BLaER1 (cell line): ENCODE data around the gene GRXCR2.

Experiments
- H3K27ac ChIP-seq: shearing (Covaris generic); formaldehyde crosslinking; 2 replicates; pipeline ENCODE4 v1.8.1; 2022
- H3K27me3 ChIP-seq: shearing (Covaris generic); formaldehyde crosslinking; 2 replicates; pipeline ENCODE4 v1.8.1; 2022
- H3K36me3 ChIP-seq: shearing (Covaris generic); formaldehyde crosslinking; 2 replicates; pipeline ENCODE4 v1.8.1; 2022
- H3K4me1 ChIP-seq: shearing (Covaris generic); formaldehyde crosslinking; 2 replicates; pipeline ENCODE4 v1.8.1; 2022
- H3K4me2 ChIP-seq: shearing (Covaris generic); formaldehyde crosslinking; 2 replicates; pipeline ENCODE4 v1.8.1; 2022
- H3K4me3 ChIP-seq: shearing (Covaris generic); formaldehyde crosslinking; 2 replicates; pipeline ENCODE4 v1.8.1; 2022
- H3K9ac ChIP-seq: shearing (Covaris generic); formaldehyde crosslinking; 2 replicates; pipeline ENCODE4 v1.8.1; 2022
- H3K9me3 ChIP-seq: shearing (Covaris generic); formaldehyde crosslinking; 2 replicates; pipeline ENCODE4 v1.8.1; 2022
- H4K20me1 ChIP-seq: shearing (Covaris generic); formaldehyde crosslinking; 2 replicates; pipeline ENCODE4 v1.8.1; 2022
- Cebpa-rat ChIP-seq: shearing (Covaris generic); IDR thresholded peaks from 2 replicates; pipeline ENCODE4 v1.8.1; 2022

The GRXCR2 gene

GRCh38 chr5:145858959-145859358, 13.9 kb downstream of the GRXCR2 start:
- no peak overlapping the region for H3K4me2 ChIP-seq
- H4K20me1 ChIP-seq = no peaks in the 10 kb centered on the region
- H3K27me3 ChIP-seq = no peaks in the 10 kb centered on the region
- H3K4me1 ChIP-seq = 0 out of 2 replicates have a peak, but pooled peaks cover 7% of the 10 kb centered on the region
- no peak overlapping the region for H3K4me3 ChIP-seq
- H3K27ac ChIP-seq = no peak overlapping the region
- no peak overlapping the region for H3K9ac ChIP-seq
- H3K9me3 ChIP-seq = no peaks in the 10 kb centered on the region
- no peak for TF ChIP-seq Cebpa-rat
- H3K36me3 ChIP-seq = no peaks in the 10 kb centered on the region

GRCh38 chr5:145856285-145856818, 16.5 kb downstream of the GRXCR2 start:
- H3K27me3 ChIP-seq = no peaks in the 10 kb centered on the region
- no peak overlapping the region for H3K27ac ChIP-seq
- peak overlapping the region; percentile 64 for H3K4me2 ChIP-seq
- no peaks in the 10 kb centered on the region for H3K9me3 ChIP-seq
- H3K4me3 ChIP-seq = peak overlapping the region; percentile 42
- no peak overlapping the region for H3K9ac ChIP-seq
- H3K4me1 ChIP-seq = 0 out of 2 replicates have a peak, but pooled peaks cover 7% of the 10 kb centered on the region
- TF ChIP-seq Cebpa-rat = no peak
- no peaks in the 10 kb centered on the region for H3K36me3 ChIP-seq
- H4K20me1 ChIP-seq = no peaks in the 10 kb centered on the region

- H3K4me3 ChIP-seq = peak overlapping the region; percentile 42; the same call in 1 of the 2 replicates
- H4K20me1 ChIP-seq = no peaks in the 10 kb centered on the region
- H3K27me3 ChIP-seq = no peaks in the 10 kb centered on the region
- no peak overlapping the region for H3K27ac ChIP-seq
- no peaks in the 10 kb centered on the region for H3K9me3 ChIP-seq
- no peak for TF ChIP-seq Cebpa-rat
- H3K36me3 ChIP-seq = no peaks in the 10 kb centered on the region
- peak overlapping the region; percentile 64 for H3K4me2 ChIP-seq
- H3K9ac ChIP-seq = no peak overlapping the region
- H3K4me1 ChIP-seq = 0 out of 2 replicates have a peak, but pooled peaks cover 7% of the 10 kb centered on the region
These were observed 17.0 kb downstream of the GRXCR2 start for GRCh38 chr5:145855763-145856267.

GRCh38 chr5:145854651-145855258, 18.1 kb downstream of the GRXCR2 start:
- H3K27me3 ChIP-seq = no peaks in the 10 kb centered on the region
- no peaks in the 10 kb centered on the region for H4K20me1 ChIP-seq
- H3K4me1 ChIP-seq = 0 out of 2 replicates have a peak, but pooled peaks cover 7% of the 10 kb centered on the region
- no peak overlapping the region for H3K4me3 ChIP-seq
- H3K27ac ChIP-seq = no peak overlapping the region
- no peaks in the 10 kb centered on the region for H3K36me3 ChIP-seq
- no peak for TF ChIP-seq Cebpa-rat
- no peak overlapping the region for H3K9ac ChIP-seq
- H3K9me3 ChIP-seq = no peaks in the 10 kb centered on the region
- H3K4me2 ChIP-seq = no peak overlapping the region

- no peak overlapping the region for H3K27ac ChIP-seq
- no peaks in the 10 kb centered on the region for H3K4me1 ChIP-seq
- no peaks in the 10 kb centered on the region for H3K27me3 ChIP-seq
- no peak overlapping the region for H3K4me2 ChIP-seq
- H3K4me3 ChIP-seq = no peak overlapping the region
- H3K36me3 ChIP-seq = no peaks in the 10 kb centered on the region
- no peaks in the 10 kb centered on the region for H3K9me3 ChIP-seq
- no peak for TF ChIP-seq Cebpa-rat
- H4K20me1 ChIP-seq = no peaks in the 10 kb centered on the region
- H3K9ac ChIP-seq = no peak overlapping the region
These were observed 18.9 kb downstream of the GRXCR2 start for GRCh38 chr5:145853781-145854376.

GRCh38 chr5:145852990-145853389, 19.8 kb downstream of the GRXCR2 start:
- Histone ChIP-seq H3K9ac (no peak overlapping the region), H3K27me3 (no peaks in the 10 kb centered on the region), H3K36me3 (no peaks in the 10 kb centered on the region), H4K20me1 (no peaks in the 10 kb centered on the region), H3K4me2 (no peak overlapping the region), H3K27ac (no peak overlapping the region), H3K4me3 (no peak overlapping the region), H3K4me1 (no peaks in the 10 kb centered on the region), H3K9me3 (no peaks in the 10 kb centered on the region)
- no peak for TF ChIP-seq Cebpa-rat

- Histone ChIP-seq H3K4me2 (no peak overlapping the region), H3K9me3 (no peaks in the 10 kb centered on the region), H3K27me3 (no peaks in the 10 kb centered on the region), H3K27ac (no peak overlapping the region), H3K9ac (no peak overlapping the region), H3K4me1 (no peaks in the 10 kb centered on the region), H3K4me3 (no peak overlapping the region), H3K36me3 (no peaks in the 10 kb centered on the region), H4K20me1 (no peaks in the 10 kb centered on the region)
- TF ChIP-seq Cebpa-rat = no peak
These were observed 24.0 kb downstream of the GRXCR2 start for GRCh38 chr5:145848854-145849253.

- Histone ChIP-seq H3K9ac (no peak overlapping the region), H3K27me3 (no peaks in the 10 kb centered on the region), H3K4me1 (no peaks in the 10 kb centered on the region), H3K27ac (no peak overlapping the region), H3K36me3 (no peaks in the 10 kb centered on the region), H3K4me3 (no peak overlapping the region), H3K4me2 (no peak overlapping the region), H4K20me1 (no peaks in the 10 kb centered on the region), H3K9me3 (no peaks in the 10 kb centered on the region)
- TF ChIP-seq Cebpa-rat = no peak
These were observed 25.0 kb downstream of the GRXCR2 start for GRCh38 chr5:145847499-145848497.

- Histone ChIP-seq H3K4me3 (no peak overlapping the region), H3K27me3 (no peaks in the 10 kb centered on the region), H3K36me3 (no peaks in the 10 kb centered on the region), H3K9ac (no peak overlapping the region), H3K27ac (no peak overlapping the region), H4K20me1 (no peaks in the 10 kb centered on the region), H3K9me3 (no peaks in the 10 kb centered on the region), H3K4me2 (no peak overlapping the region), H3K4me1 (no peaks in the 10 kb centered on the region)
- no peak for TF ChIP-seq Cebpa-rat
These were observed 26.7 kb downstream of the GRXCR2 start for GRCh38 chr5:145846081-145846480.
